Measurements from ENCODE around the gene CDYL.

DNA sequence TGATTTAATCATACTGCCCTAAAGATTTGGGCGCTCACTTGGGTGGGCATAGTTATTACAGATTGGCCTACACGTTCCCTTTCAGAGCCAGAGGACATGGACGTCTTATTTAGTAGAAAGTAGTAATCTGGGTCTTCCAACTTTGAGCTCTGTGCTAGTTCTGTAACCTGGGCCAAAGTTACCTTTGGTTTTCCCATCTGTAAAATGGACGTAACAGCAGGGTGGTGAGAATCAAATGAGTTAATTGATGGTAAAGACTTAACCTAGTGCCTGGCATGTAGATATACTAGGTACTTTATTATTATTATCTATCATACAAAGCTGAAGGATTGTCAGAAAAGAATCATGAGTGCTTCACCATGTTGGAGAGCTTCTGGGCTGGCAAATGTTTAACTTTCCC is 74.8 kb downstream of the CDYL start:
- TF ChIP-seq POLR2A (IDR thresholded peaks at IDR 0.05) (no peak), EP300 (IDR thresholded peaks at IDR 0.05) (no peak)
- TF ChIP-seq, protein P1, sequence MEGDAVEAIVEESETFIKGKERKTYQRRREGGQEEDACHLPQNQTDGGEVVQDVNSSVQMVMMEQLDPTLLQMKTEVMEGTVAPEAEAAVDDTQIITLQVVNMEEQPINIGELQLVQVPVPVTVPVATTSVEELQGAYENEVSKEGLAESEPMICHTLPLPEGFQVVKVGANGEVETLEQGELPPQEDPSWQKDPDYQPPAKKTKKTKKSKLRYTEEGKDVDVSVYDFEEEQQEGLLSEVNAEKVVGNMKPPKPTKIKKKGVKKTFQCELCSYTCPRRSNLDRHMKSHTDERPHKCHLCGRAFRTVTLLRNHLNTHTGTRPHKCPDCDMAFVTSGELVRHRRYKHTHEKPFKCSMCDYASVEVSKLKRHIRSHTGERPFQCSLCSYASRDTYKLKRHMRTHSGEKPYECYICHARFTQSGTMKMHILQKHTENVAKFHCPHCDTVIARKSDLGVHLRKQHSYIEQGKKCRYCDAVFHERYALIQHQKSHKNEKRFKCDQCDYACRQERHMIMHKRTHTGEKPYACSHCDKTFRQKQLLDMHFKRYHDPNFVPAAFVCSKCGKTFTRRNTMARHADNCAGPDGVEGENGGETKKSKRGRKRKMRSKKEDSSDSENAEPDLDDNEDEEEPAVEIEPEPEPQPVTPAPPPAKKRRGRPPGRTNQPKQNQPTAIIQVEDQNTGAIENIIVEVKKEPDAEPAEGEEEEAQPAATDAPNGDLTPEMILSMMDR (IDR thresholded peaks at IDR 0.05) = no peak

Data from ovary (tissue), 3 donors.